K562 (cell line): ENCODE data around the gene GPR162. TPM values are rescaled to one million over a fixed set of nuclear protein-coding genes. Genes with fewer than 3 reads are reported as not detected.

Experiments used
- ATAC-seq: fragments of 200-7000 bp; cut with Tn5 transposase; 3 replicates; pipeline ENCODE4 v1.9.1; 2020; ENCODE audit warnings: moderate library complexity
- BruUV-seq: library from RNA; stranded (reverse); fragments of 400-500 nt; replicated peaks from 2 replicates; lab custom pipeline; 2021; lab: Mats Ljungman, UMichigan
- CTCF ChIA-PET: fragments of 300-600 bp; formaldehyde crosslinking; extraction: SDS; loops from one replicate; lab custom pipeline; 2021; ENCODE audit warnings: low intra/inter-chr PET ratio; lab: Yijun Ruan, JAX
- POLR2A ChIA-PET: fragments of 300-600, 350-650 bp; sonication (Branson Sonifier 250); formaldehyde crosslinking; extraction: SDS; loops from one replicate; lab custom pipeline; 2021; ENCODE audit warnings: antibody characterized with exemption, inconsistent platforms; lab: Yijun Ruan, JAX
- DNase-seq, 4 experiments: peaks; one replicate each; pipeline versions ENCODE4 v3.0.0 to v3.0.0-alpha.2; 2011 to 2018; ENCODE audit warnings: low spot score in 3 of 4, mixed read lengths in 3 of 4; ENCODE audit errors: extremely low read depth in 1 of 4
- FAIRE-seq: peaks from 2 replicates; lab custom pipeline; 2011; peaks lifted over from hg19 to GRCh38; lab: Jason Lieb, UNC
- H2AFZ ChIP-seq: 2 replicates; pipeline ENCODE4 v1.6.0; 2011; ENCODE audit warnings: low read depth, low read length, control low read depth, inconsistent platforms
- H3K27ac ChIP-seq: fragments of 200-600 bp; 3 replicates; pipeline ENCODE4 v1.8.0; 2011; ENCODE audit warnings: low read depth, mild to moderate bottlenecking, control low read depth, inconsistent platforms, low read length, moderate library complexity, mixed read lengths; ENCODE audit errors: extremely low read depth
- H3K27me3 ChIP-seq, 2 experiments: fragments of 300-600 bp in 1 of 2; 2 replicates in 1 of 2; 3 replicates in 1 of 2; pipeline versions ENCODE4 v1.6.0 to v1.8.0; 2011; ENCODE audit warnings: inconsistent platforms in 2 of 2, low read length in 2 of 2, mild to moderate bottlenecking in 1 of 2, mixed read lengths in 1 of 2, moderate library complexity in 1 of 2; ENCODE audit not compliant: control insufficient read depth in 2 of 2, insufficient read depth in 2 of 2
- H3K36me3 ChIP-seq: fragments of 300-600 bp; 3 replicates; pipeline ENCODE4 v1.8.0; 2011; ENCODE audit warnings: mild to moderate bottlenecking, low read length, inconsistent platforms; ENCODE audit not compliant: control insufficient read depth, insufficient read depth
- H3K4me1 ChIP-seq, 2 experiments: fragments of 200-600 bp in 1 of 2; replicated peaks in 1 of 2; 2 replicates in 1 of 2; 3 replicates in 1 of 2; pipeline versions ENCODE4 v1.5.1 to v1.8.0; 2011; ENCODE audit warnings: inconsistent platforms in 2 of 2, low read length in 2 of 2, mild to moderate bottlenecking in 1 of 2, mixed read lengths in 1 of 2, moderate library complexity in 1 of 2; ENCODE audit not compliant: control insufficient read depth in 2 of 2, insufficient read depth in 2 of 2
- H3K4me2 ChIP-seq: 2 replicates; pipeline ENCODE4 v1.6.1; 2011; ENCODE audit warnings: low read length, control low read depth, inconsistent platforms, mixed read lengths; ENCODE audit not compliant: insufficient read depth
- H3K4me3 ChIP-seq: fragments of 200-600 bp; sonication (generic), shearing (Covaris generic); 2 replicates; pipeline ENCODE4 v1.5.1; 2016; ENCODE audit warnings: control low read depth, inconsistent platforms
- H3K79me2 ChIP-seq: fragments of 200-600 bp; 3 replicates; pipeline ENCODE4 v1.8.0; 2011; ENCODE audit warnings: low read length, inconsistent platforms; ENCODE audit not compliant: control insufficient read depth, insufficient read depth
- H3K9ac ChIP-seq, 2 experiments: 2 replicates each; pipeline versions ENCODE4 v1.6.0 to v1.6.1; 2011; ENCODE audit warnings: low read depth in 2 of 2, low read length in 2 of 2, control low read depth in 1 of 2, inconsistent platforms in 1 of 2, mild to moderate bottlenecking in 1 of 2, mixed read lengths in 1 of 2; ENCODE audit not compliant: insufficient read depth in 1 of 2
- H3K9me1 ChIP-seq: one replicate; pipeline ENCODE4 v1.6.0; 2011; ENCODE audit warnings: inconsistent platforms, mild to moderate bottlenecking, low read length, moderate library complexity; ENCODE audit not compliant: control insufficient read depth, insufficient read depth
- H3K9me3 ChIP-seq: replicated peaks from 2 replicates; pipeline ENCODE4 v1.5.1; 2011; ENCODE audit warnings: low read depth, low read length, inconsistent platforms; ENCODE audit not compliant: control insufficient read depth, insufficient read depth
- H4K20me1 ChIP-seq: replicated peaks from 2 replicates; pipeline ENCODE4 v1.6.1; 2011; ENCODE audit warnings: low read length, inconsistent platforms, mixed read lengths; ENCODE audit not compliant: control insufficient read depth, insufficient read depth
- EP300 ChIP-seq: IDR thresholded peaks from 2 replicates; pipeline ENCODE4 v1.6.1; 2012; ENCODE audit warnings: low read length, improper control_type of control experiment
- ETV5 ChIP-seq: sonication (generic); formaldehyde crosslinking; IDR thresholded peaks from 2 replicates; pipeline ENCODE4 v1.4.0; 2020; ENCODE audit warnings: low read depth, mild to moderate bottlenecking, missing genetic modification reagents
- FOXM1 ChIP-seq, 2 experiments: fragments of 450-650 bp in 1 of 2; sonication (generic) in 1 of 2; formaldehyde crosslinking in 1 of 2; IDR thresholded peaks; 2 replicates each; pipeline versions ENCODE4 v1.6.1 to v1.9.0; 2017 to 2022; ENCODE audit warnings: low read depth in 2 of 2, mild to moderate bottlenecking in 2 of 2, missing genetic modification reagents in 1 of 2, moderate library complexity in 1 of 2
- GATAD2B ChIP-seq: fragments of 450-650 bp; IDR thresholded peaks from 2 replicates; pipeline ENCODE4 v1.6.1; 2017; ENCODE audit warnings: mild to moderate bottlenecking, borderline replicate concordance
- KAT7 ChIP-seq: sonication (generic); formaldehyde crosslinking; IDR thresholded peaks from 2 replicates; pipeline ENCODE4 v1.8.0; 2022; ENCODE audit warnings: missing genetic modification reagents, mild to moderate bottlenecking, borderline replicate concordance
- MEF2A ChIP-seq: IDR thresholded peaks from 2 replicates; pipeline ENCODE4 v1.6.1; 2011; ENCODE audit warnings: low read depth, mild to moderate bottlenecking, low read length, moderate library complexity; ENCODE audit not compliant: control insufficient read depth
- MEIS2 ChIP-seq: fragments of 450-650 bp; IDR thresholded peaks from 2 replicates; pipeline ENCODE4 v1.6.1; 2014; ENCODE audit warnings: mild to moderate bottlenecking; ENCODE audit not compliant: partially characterized antibody
- ZFX ChIP-seq: sonication (generic); formaldehyde crosslinking; IDR thresholded peaks from 2 replicates; pipeline ENCODE4 v1.8.0; 2022; ENCODE audit warnings: mild to moderate bottlenecking, missing genetic modification reagents, moderate library complexity
- ZNF121 ChIP-seq: sonication (generic); formaldehyde crosslinking; conservative IDR thresholded peaks from 2 replicates; pipeline ENCODE4 v1.8.0; 2022; ENCODE audit warnings: missing genetic modification reagents
- ZNF780A ChIP-seq: fragments of 250-450 bp; sonication (Bioruptor Pico); IDR thresholded peaks from 2 replicates; pipeline ENCODE4 v1.5.0; 2021; ENCODE audit warnings: mild to moderate bottlenecking
- WGBS: fragments of 100-300 bp; shearing (Covaris generic); methylation state at CpG from one replicate; pipeline ENCODE4 v1.1.6; 2016; ENCODE audit warnings: low coverage, mixed read lengths; ENCODE audit not compliant: insufficient coverage; ENCODE audit errors: missing lambda C conversion rate; 5-methylcytosine and 5-hydroxymethylcytosine counted together
- in situ Hi-C: fragments of 300-500 bp; cut with MboI; formaldehyde crosslinking; loops from 4 replicates; pipeline ENCODE4 v1.15.0; 2018; ENCODE audit warnings: inconsistent platforms, mixed read lengths
- intact Hi-C: fragments of 100-400 bp; cut with micrococcal nuclease; formaldehyde crosslinking; loops from 2 replicates; pipeline ENCODE4 v1.14.2; 2022
- polyA plus RNA-seq, 8 experiments: library from polyadenylated mRNA; depleted of rRNA in 4 of 8; stranded (reverse) in 5 of 8; unstranded in 3 of 8; fragments of >200 nt; fragmentation: Nextera tagmentation in 2 of 8; fragmentation: Illumina TruSeq in 1 of 8; extraction: Ambion mirVana in 2 of 8; extraction: Trizol in 1 of 8; gene quantifications; 2 replicates each; pipeline versions ENCODE4 v1.2.1 to v1.2.3, GENCODE V29; 2011 to 2014; ENCODE audit warnings: inconsistent platforms in 1 of 8, missing spikeins in 1 of 8
- total RNA-seq, 7 experiments: library from RNA; depleted of rRNA in 6 of 7; stranded (reverse); fragments of >200 nt in 6 of 7; fragmentation: Illumina TruSeq in 2 of 7; extraction: Trizol in 2 of 7; gene quantifications; 2 replicates each; pipeline versions ENCODE4 v1.2.1 to v1.2.3, GENCODE V29; 2011 to 2021; ENCODE audit warnings: low replicate concordance in 1 of 7
- TF ChIP-seq, protein P1 (sequence below): fragments of 250-450 bp; sonication (Bioruptor Pico); IDR thresholded peaks from 2 replicates; pipeline ENCODE4 v1.8.0; 2022; ENCODE audit warnings: moderate library complexity, mild to moderate bottlenecking, inconsistent platforms
- TF ChIP-seq, protein P2 (sequence below): fragments of 200-800 bp; sonication (Bioruptor generic); IDR thresholded peaks from 2 replicates; pipeline ENCODE4 v1.6.1; 2016; ENCODE audit warnings: missing genetic modification characterization, missing compliant biosample characterization
- TF ChIP-seq, protein P3 (sequence below): fragments of 450-650 bp; formaldehyde crosslinking; IDR thresholded peaks from 2 replicates; pipeline ENCODE4 v1.4.0; 2020; ENCODE audit warnings: mild to moderate bottlenecking, moderate library complexity
- TF ChIP-seq, protein P4 (sequence below): IDR thresholded peaks from 2 replicates; pipeline ENCODE4 v1.6.1; 2016; ENCODE audit warnings: missing genetic modification characterization, missing compliant biosample characterization

The GPR162 gene
- total and polyA plus RNA-seq, 9 of the 15 experiments (the other 6 are each of a cell fraction or from before 2014, with no cell fraction given) = 0.65 to 1.8 (median 1.1) TPM; not detected in 2

DNA sequence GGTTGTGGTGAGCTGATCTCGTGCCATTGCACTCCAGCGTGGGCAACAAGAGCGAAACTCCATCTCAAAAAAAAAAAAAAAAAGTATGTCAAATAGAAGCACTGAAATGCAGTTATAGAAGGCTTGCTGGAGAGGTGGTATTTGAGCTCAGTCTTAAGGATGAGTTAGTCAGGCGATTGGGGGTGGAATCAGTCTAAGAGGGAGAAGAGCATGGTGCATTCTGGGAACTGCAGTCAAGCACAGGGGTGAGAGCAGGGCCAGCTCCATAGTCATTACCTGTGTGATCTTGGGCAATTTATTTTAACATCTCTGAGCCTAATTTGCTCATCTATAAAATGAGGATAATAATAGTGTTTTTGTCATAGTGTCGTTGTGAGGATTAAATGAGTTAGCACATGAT, 13.3 kb downstream of the GPR162 start:
- ChIA-PET CTCF (no interaction called here), POLR2A (interaction anchor here (0.6 to 3.9 kb wide), 9 partner anchors 9 to 111 kb away, joined by 3 to 24 read pairs (median 3); partner anchors contain the start of genes COPS7A, SPSB2, TPI1 and USP5)
- no peak overlapping the region for H3K9ac ChIP-seq
- peaks cover 4% of the 10 kb centered on the region; the same call in 1 of the 3 replicates for H3K79me2 ChIP-seq
- no peak overlapping the region for H3K4me3 ChIP-seq
- BruUV-seq = no TSS peak
- no peaks in the 10 kb centered on the region; the same call in 1 of the 2 replicates for H4K20me1 ChIP-seq
- H3K27ac ChIP-seq = no peak overlapping the region
- intact Hi-C loops (no loop called here), in situ Hi-C loops (no loop called here)
- H3K27me3 ChIP-seq = no peaks in the 10 kb centered on the region
- no peaks in the 10 kb centered on the region for H3K9me1 ChIP-seq
- DNase-seq (no peak), ATAC-seq (0 out of 3 replicates have a peak, but pooled peaks have one; percentile 45), FAIRE-seq (no peak)
- peaks cover 70% of the 10 kb centered on the region; the same call in 2 of the 3 replicates for H3K36me3 ChIP-seq
- no peak overlapping the region for H3K4me2 ChIP-seq
- peaks cover 1 to 29% of the 10 kb centered on the region in 2 experiments; a peak in 4 of 5 replicates for H3K4me1 ChIP-seq
- 61% methylated on average over 5 of the region's 5 CpGs for whole genome bisulfite sequencing
- H3K9me3 ChIP-seq = no peaks in the 10 kb centered on the region
- H2AFZ ChIP-seq = no peak overlapping the region
- no peak for TF ChIP-seq MEIS2
- TF ChIP-seq, protein P1, sequence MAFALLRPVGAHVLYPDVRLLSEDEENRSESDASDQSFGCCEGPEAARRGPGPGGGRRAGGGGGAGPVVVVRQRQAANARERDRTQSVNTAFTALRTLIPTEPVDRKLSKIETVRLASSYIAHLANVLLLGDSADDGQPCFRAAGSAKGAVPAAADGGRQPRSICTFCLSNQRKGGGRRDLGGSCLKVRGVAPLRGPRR (CRISPR knock-in tag) = no peak
- no peak for TF ChIP-seq ZFX (CRISPR knock-in tag)
- TF ChIP-seq, protein P2, sequence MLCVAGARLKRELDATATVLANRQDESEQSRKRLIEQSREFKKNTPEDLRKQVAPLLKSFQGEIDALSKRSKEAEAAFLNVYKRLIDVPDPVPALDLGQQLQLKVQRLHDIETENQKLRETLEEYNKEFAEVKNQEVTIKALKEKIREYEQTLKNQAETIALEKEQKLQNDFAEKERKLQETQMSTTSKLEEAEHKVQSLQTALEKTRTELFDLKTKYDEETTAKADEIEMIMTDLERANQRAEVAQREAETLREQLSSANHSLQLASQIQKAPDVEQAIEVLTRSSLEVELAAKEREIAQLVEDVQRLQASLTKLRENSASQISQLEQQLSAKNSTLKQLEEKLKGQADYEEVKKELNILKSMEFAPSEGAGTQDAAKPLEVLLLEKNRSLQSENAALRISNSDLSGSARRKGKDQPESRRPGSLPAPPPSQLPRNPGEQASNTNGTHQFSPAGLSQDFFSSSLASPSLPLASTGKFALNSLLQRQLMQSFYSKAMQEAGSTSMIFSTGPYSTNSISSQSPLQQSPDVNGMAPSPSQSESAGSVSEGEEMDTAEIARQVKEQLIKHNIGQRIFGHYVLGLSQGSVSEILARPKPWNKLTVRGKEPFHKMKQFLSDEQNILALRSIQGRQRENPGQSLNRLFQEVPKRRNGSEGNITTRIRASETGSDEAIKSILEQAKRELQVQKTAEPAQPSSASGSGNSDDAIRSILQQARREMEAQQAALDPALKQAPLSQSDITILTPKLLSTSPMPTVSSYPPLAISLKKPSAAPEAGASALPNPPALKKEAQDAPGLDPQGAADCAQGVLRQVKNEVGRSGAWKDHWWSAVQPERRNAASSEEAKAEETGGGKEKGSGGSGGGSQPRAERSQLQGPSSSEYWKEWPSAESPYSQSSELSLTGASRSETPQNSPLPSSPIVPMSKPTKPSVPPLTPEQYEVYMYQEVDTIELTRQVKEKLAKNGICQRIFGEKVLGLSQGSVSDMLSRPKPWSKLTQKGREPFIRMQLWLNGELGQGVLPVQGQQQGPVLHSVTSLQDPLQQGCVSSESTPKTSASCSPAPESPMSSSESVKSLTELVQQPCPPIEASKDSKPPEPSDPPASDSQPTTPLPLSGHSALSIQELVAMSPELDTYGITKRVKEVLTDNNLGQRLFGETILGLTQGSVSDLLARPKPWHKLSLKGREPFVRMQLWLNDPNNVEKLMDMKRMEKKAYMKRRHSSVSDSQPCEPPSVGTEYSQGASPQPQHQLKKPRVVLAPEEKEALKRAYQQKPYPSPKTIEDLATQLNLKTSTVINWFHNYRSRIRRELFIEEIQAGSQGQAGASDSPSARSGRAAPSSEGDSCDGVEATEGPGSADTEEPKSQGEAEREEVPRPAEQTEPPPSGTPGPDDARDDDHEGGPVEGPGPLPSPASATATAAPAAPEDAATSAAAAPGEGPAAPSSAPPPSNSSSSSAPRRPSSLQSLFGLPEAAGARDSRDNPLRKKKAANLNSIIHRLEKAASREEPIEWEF (CRISPR knock-in tag) = no peak
- no peak for TF ChIP-seq FOXM1 (IDR thresholded peaks at IDR 0.05; ENCODE audit: low read depth)
- TF ChIP-seq FOXM1 (CRISPR knock-in tag; IDR thresholded peaks at IDR 0.05; ENCODE audit: low read depth) = no peak
- TF ChIP-seq, protein P3, sequence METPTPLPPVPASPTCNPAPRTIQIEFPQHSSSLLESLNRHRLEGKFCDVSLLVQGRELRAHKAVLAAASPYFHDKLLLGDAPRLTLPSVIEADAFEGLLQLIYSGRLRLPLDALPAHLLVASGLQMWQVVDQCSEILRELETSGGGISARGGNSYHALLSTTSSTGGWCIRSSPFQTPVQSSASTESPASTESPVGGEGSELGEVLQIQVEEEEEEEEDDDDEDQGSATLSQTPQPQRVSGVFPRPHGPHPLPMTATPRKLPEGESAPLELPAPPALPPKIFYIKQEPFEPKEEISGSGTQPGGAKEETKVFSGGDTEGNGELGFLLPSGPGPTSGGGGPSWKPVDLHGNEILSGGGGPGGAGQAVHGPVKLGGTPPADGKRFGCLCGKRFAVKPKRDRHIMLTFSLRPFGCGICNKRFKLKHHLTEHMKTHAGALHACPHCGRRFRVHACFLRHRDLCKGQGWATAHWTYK (CRISPR knock-in tag) = no peak
- TF ChIP-seq GATAD2B = no peak
- TF ChIP-seq KAT7 (CRISPR knock-in tag) = no peak
- TF ChIP-seq EP300 = no peak
- no peak for TF ChIP-seq ZNF121 (CRISPR knock-in tag)
- TF ChIP-seq, protein P4, sequence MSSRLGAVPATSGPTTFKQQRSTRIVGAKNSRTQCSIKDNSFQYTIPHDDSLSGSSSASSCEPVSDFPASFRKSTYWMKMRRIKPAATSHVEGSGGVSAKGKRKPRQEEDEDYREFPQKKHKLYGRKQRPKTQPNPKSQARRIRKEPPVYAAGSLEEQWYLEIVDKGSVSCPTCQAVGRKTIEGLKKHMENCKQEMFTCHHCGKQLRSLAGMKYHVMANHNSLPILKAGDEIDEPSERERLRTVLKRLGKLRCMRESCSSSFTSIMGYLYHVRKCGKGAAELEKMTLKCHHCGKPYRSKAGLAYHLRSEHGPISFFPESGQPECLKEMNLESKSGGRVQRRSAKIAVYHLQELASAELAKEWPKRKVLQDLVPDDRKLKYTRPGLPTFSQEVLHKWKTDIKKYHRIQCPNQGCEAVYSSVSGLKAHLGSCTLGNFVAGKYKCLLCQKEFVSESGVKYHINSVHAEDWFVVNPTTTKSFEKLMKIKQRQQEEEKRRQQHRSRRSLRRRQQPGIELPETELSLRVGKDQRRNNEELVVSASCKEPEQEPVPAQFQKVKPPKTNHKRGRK (tag) = no peak
- no peak for TF ChIP-seq ETV5 (CRISPR knock-in tag)
- no peak for TF ChIP-seq ZNF780A (CRISPR knock-in tag)
- TF ChIP-seq MEF2A = no peak
